ENCODE measurements around the gene FLAD1.

FLAD1 gene

GRCh38 chr1:154982897-154983648, at the start of gene FLAD1 (continued):
- peak; percentile 65 for TF ChIP-seq ZNF518A (tag by site-specific recombination; conservative IDR thresholded peaks at IDR 0.05; ENCODE audit: low read depth)
- no peak for TF ChIP-seq ZNF19 (tag by site-specific recombination; IDR thresholded peaks at IDR 0.05; ENCODE audit: low read depth)
- TF ChIP-seq ZNF211 (tag by site-specific recombination; IDR thresholded peaks at IDR 0.05; ENCODE audit: low read depth): no peak
- TF ChIP-seq YY2 (tag by site-specific recombination; IDR thresholded peaks at IDR 0.05): no peak
- 0 out of 2 replicates have a peak, but pooled peaks have one; percentile 8 for TF ChIP-seq ZBTB44 (tag by site-specific recombination; IDR thresholded peaks at IDR 0.05)
- no peak for TF ChIP-seq ZNF157 (tag by site-specific recombination; IDR thresholded peaks at IDR 0.05)
- TF ChIP-seq KLF1 (tag by site-specific recombination; IDR thresholded peaks at IDR 0.05): peak; percentile 36; the same call in 1 of the 2 replicates
- TF ChIP-seq ZNF394 (tag by site-specific recombination; IDR thresholded peaks at IDR 0.05; ENCODE audit: borderline replicate concordance): peak; percentile 28; the same call in 1 of the 2 replicates
- TF ChIP-seq ZNF76 (tag by site-specific recombination; IDR thresholded peaks at IDR 0.05; ENCODE audit: borderline replicate concordance, low read depth): peak; percentile 86
- TF ChIP-seq OSR2 (tag by site-specific recombination; IDR thresholded peaks at IDR 0.05): 0 out of 2 replicates have a peak, but pooled peaks have one; percentile 68

GRCh38 chr1:154934358-154934948, 48.7 kb upstream of the FLAD1 start:
- peaks cover 0 to 13% of the 10 kb centered on the region in 2 experiments; a peak in 1 of 3 replicates for H3K36me3 ChIP-seq (ENCODE audit: control insufficient read depth in 2 of 2, insufficient read depth in 1 of 2, low read length in 2 of 2)
- H3K4me1 ChIP-seq (ENCODE audit: control insufficient read depth, insufficient read depth, low read length): no peaks in the 10 kb centered on the region
- CTCF ChIA-PET: no interaction called here
- H3K9me3 ChIP-seq (ENCODE audit: control insufficient read depth, insufficient read depth, low read depth, low read length): no peaks in the 10 kb centered on the region
- no peak overlapping the region for H3K4me3 ChIP-seq (ENCODE audit: low read depth, low read length)
- POLR2A ChIA-PET: interaction anchor here (0.7 kb wide), 1 partner anchor 1178 kb away, joined by 8 read pairs; no protein-coding TSS in a partner anchor
- H3K27ac ChIP-seq (ENCODE audit: extremely low read depth, low read depth, low read length): no peak overlapping the region
- TF ChIP-seq PRDM10 (tag by site-specific recombination; IDR thresholded peaks at IDR 0.05) (no peak), ZNF518A (tag by site-specific recombination; conservative IDR thresholded peaks at IDR 0.05; ENCODE audit: low read depth) (no peak), ZNF664 (tag by site-specific recombination; IDR thresholded peaks at IDR 0.05) (peak; percentile 92), SP2 (tag by site-specific recombination; IDR thresholded peaks at IDR 0.05) (no peak), ZBTB11 (tag by site-specific recombination; conservative IDR thresholded peaks at IDR 0.05; ENCODE audit: low read depth) (no peak)

Measured in HEK293 (cell line).